ENCODE results near the gene ACADVL.

Gene ACADVL

DNA sequence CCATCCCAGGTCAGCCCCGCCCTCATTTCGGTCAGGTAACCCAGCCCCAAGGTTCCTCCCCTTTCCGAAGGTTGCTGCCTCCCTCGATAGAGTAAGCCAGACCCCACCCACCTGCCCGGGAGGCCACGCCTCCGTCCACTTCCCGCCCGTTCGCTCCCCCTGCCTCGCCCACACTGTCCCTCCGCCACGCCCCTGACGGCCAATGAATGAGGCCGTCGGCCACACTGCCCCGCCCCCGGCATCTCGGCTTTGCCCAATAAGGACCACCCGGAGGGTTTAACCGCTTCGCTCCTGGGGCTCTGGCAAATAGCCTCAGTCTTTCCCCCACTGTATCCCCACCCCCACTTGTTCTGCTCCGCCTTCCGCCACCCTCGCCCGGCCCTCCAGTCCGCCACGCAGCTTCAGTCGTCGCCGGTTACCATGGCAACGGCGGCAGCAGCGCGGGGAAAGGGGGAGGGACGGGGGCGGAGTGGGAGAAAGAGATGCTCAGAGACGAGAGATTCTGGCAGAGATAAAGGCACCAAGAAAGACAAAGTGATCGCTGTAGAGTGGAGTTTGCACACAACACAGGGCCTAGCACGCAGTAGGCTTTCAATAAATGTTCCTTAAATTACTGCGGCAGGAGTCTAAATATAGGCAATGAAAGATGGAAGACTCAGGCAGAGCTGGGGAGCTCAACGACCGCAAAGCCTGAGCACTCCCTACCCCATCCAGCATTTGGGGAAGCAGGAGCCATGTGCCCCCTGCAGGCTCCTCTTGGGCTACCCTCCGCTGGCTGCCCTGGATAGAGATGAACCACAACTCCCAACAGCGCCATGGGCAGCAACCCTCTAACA is 5.2 kb upstream of the ACADVL start:
- TF ChIP-seq CTCF (IDR thresholded peaks at IDR 0.05; ENCODE audit: borderline replicate concordance, insufficient read depth, low read depth, low read length) = peak; percentile 60
- H3K4me3 ChIP-seq (ENCODE audit: low read depth, low read length) = peak overlapping the region; percentile 43

GRCh38 chr17:7215136-7215638 is 4.6 kb upstream of the ACADVL start:
- peak overlapping the region; percentile 40 for H3K4me3 ChIP-seq (ENCODE audit: low read depth, low read length)
- no peak for TF ChIP-seq CTCF (IDR thresholded peaks at IDR 0.05; ENCODE audit: borderline replicate concordance, insufficient read depth, low read depth, low read length)

GRCh38 chr17:7215652-7216180 is 4.0 kb upstream of the ACADVL start:
- no peak for TF ChIP-seq CTCF (IDR thresholded peaks at IDR 0.05; ENCODE audit: borderline replicate concordance, insufficient read depth, low read depth, low read length)
- H3K4me3 ChIP-seq (ENCODE audit: low read depth, low read length) = no peak overlapping the region

DNA sequence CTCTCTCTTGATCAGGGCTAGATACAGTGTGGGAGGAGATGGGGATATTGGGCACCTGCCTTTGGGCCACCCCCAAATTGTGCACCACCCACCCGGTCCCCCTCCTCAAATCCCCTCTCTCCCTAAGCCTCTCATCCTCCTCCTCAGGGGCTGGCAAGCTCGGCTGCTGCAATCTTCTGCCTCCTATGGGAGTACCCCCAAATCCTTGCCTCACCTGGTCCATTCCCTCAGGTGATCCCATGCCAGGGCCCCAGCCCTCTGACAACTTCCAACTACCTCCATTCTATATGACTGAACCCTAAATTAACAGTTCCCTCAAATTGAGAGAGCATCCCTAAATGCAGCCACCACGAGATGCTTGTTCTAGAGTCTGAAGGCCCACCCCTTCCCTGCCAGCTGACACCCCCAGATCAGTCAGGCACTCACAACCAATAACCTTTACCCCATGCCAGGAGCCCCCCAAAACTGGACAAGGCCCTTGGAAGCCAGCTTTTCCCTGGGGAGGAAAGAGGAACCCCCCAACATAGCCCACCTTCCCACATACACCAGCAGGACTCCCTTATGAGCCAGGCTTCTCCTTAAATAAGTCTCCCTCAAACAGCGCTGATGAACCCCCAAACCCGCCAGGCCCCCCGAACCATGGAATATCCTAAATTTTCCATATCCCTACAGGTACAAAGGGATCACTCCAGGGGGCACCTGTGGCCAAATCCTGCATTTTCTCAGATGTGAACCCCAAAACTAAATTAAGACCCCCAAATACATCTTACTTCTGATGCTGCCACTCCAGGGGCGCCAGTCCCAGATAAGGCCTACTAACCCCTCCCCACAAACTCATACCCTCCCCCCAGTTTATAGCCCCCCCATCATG is 3.3 kb upstream of the ACADVL start:
- TF ChIP-seq CTCF (IDR thresholded peaks at IDR 0.05; ENCODE audit: borderline replicate concordance, insufficient read depth, low read depth, low read length) = no peak
- no peak overlapping the region for H3K4me3 ChIP-seq (ENCODE audit: low read depth, low read length)

GRCh38 chr17:7217113-7217987 is 2.4 kb upstream of the ACADVL start:
- no peak for TF ChIP-seq CTCF (IDR thresholded peaks at IDR 0.05; ENCODE audit: borderline replicate concordance, insufficient read depth, low read depth, low read length)
- H3K4me3 ChIP-seq (ENCODE audit: low read depth, low read length) = no peak overlapping the region

GRCh38 chr17:7218166-7218565 is 1.6 kb upstream of the ACADVL start:
- no peak for TF ChIP-seq CTCF (IDR thresholded peaks at IDR 0.05; ENCODE audit: borderline replicate concordance, insufficient read depth, low read depth, low read length)
- no peak overlapping the region for H3K4me3 ChIP-seq (ENCODE audit: low read depth, low read length)
